MG63 (cell line): ENCODE measurements around the gene TRIO. TPM values are rescaled to one million over a fixed set of nuclear protein-coding genes. Genes with fewer than 3 reads are reported as not detected.

ENCODE experiments used
- DNase-seq: peaks from one replicate; pipeline ENCODE4 v3.0.0-alpha.2; 2020
- H3K27me3 ChIP-seq: fragments of 250-450 bp; sonication (Bioruptor Pico); 2 replicates; pipeline ENCODE4 v1.5.1; 2020; ENCODE audit warnings: mild to moderate bottlenecking, moderate library complexity
- H3K36me3 ChIP-seq: fragments of 250-450 bp; sonication (Bioruptor Pico); 2 replicates; pipeline ENCODE4 v1.5.1; 2020; ENCODE audit warnings: mild to moderate bottlenecking, moderate library complexity
- H3K4me3 ChIP-seq: fragments of 250-450 bp; sonication (Bioruptor Pico); 2 replicates; pipeline ENCODE4 v1.5.1; 2020; ENCODE audit warnings: mild to moderate bottlenecking, moderate library complexity
- H3K9me3 ChIP-seq: fragments of 250-450 bp; sonication (Bioruptor Pico); 2 replicates; pipeline ENCODE4 v1.5.1; 2020; ENCODE audit warnings: mild to moderate bottlenecking, moderate library complexity
- total RNA-seq: library from RNA; depleted of rRNA; stranded (reverse); fragments of >200 nt; shearing (Covaris generic); gene quantifications from 2 replicates; pipeline ENCODE4 v1.2.3, GENCODE V29; 2014; ENCODE audit warnings: low replicate concordance

TRIO gene
- total RNA-seq, 1 experiment from 2014 or later, result 123 TPM

DNA sequence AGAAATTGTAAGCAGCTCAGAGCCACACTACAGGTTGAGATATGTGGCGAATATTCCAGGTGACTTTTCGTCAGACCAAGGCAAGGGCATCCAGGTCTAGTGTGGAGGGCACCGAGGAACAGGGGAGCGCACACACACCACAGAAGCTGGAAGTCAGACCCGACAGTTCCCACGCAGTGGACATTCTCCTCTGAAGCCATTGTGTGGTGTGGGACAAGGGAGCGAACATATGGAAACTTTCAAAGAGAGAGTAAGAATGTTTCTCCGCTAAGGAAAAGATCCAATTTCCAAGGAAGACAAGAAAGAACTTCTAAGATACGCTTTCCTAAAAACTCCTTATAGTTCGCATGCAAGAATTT, 297.1 kb downstream of the TRIO start:
- DNase-seq, result no peak
- Histone ChIP-seq H3K36me3 (peaks cover 82% of the 10 kb centered on the region), H3K4me3 (peak overlapping the region; percentile 44), H3K9me3 (no peaks in the 10 kb centered on the region), H3K27me3 (no peaks in the 10 kb centered on the region)

DNA sequence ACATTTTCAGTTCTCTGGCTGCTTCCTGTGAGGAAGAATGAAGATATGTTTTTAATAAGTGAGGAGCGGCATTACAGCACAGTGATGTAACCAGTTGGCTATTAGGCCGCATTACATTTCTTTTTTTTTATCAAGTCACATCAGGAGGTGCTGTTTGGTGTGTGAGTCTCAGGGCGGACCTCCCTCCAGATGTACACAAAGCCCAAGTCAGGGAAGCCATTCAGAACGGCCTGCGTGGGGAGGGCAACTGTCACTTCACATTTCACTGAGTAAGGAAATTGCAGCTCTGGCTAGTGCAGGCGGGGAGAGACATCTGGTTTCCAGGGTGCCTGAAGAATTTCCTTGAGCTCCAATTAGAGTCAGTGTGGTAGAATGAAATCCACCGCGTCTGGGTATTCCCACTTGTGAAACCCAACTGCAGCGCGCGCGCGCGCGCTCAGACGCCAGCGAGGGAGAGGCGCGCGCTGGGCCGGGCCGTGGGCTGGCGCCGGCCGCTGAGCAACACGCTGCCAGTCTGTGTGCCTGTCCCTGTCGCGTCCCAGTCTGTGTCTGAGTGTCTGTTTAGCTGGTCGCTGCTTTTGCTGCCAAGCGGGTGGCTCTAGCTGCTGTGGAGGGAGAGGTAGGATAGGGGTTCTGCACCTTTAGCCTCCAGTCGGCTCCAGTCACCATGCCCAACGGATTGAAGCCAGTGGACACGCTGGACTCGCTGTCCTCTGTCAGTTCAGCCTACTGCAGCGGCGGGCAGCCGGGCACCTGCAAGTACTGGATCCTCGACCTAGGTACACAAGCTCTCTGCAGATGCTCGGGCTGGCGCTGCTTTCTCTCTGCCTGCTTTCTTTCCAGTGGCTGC, 297.7 kb downstream of the TRIO start:
- H3K36me3 ChIP-seq, result peaks cover 82% of the 10 kb centered on the region
- no peaks in the 10 kb centered on the region for H3K27me3 ChIP-seq
- H3K4me3 ChIP-seq, result peak overlapping the region; percentile 44
- DNase-seq, result peak; percentile 83
- no peaks in the 10 kb centered on the region for H3K9me3 ChIP-seq

DNA sequence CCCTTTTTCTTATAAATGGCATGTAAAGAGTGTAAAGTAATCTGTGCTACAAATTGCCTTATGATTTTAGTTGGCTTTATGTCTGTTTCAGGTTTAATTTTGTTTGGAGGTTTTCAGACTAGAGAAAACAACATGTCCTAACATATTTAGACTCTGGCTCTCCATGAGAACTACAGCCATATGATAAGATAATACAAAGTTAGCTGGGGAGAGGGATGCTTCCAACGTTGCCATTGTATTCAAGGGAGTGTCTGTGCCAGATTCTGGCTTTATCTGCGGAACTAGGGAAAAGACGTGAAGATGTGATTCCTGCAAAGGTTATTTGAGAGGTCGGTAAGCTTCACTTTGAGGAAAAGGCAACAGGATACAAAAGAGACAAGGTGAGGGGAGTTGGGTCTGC, 298.5 kb downstream of the TRIO start:
- H3K36me3 ChIP-seq, result peaks cover 80% of the 10 kb centered on the region
- H3K4me3 ChIP-seq, result peak overlapping the region; percentile 44
- H3K27me3 ChIP-seq, result no peaks in the 10 kb centered on the region
- no peak for DNase-seq
- no peaks in the 10 kb centered on the region for H3K9me3 ChIP-seq

DNA sequence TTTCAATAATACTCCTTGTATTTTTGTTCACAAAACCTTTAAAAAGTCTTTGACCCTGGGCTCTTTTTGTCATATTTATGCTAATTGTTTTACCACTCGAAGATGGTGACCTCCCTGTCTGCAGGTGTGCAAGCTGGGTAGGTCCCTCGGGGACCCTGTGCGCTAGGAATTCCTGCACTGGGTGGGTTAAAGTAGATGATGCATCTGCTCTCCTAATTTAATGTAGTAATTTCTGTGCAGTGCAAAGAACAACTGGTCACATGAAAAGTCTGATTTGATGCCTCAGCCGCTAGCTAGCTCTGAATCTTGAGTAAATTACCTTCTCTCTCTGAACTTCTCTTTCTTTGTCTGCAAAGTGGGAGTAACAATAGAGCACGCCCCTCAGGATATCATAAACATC, 299.4 kb downstream of the TRIO start:
- Histone ChIP-seq H3K4me3 (peak overlapping the region; percentile 44), H3K27me3 (no peaks in the 10 kb centered on the region), H3K9me3 (no peaks in the 10 kb centered on the region), H3K36me3 (peaks cover 77% of the 10 kb centered on the region)
- DNase-seq, result no peak

- peaks cover 75% of the 10 kb centered on the region for H3K36me3 ChIP-seq
- H3K27me3 ChIP-seq, result no peaks in the 10 kb centered on the region
- no peak for DNase-seq
- peak overlapping the region; percentile 18; the same call in 1 of the 2 replicates for H3K4me3 ChIP-seq
- H3K9me3 ChIP-seq, result no peaks in the 10 kb centered on the region
These were observed 300.5 kb downstream of the TRIO start for GRCh38 chr5:14443671-14444093.

DNA sequence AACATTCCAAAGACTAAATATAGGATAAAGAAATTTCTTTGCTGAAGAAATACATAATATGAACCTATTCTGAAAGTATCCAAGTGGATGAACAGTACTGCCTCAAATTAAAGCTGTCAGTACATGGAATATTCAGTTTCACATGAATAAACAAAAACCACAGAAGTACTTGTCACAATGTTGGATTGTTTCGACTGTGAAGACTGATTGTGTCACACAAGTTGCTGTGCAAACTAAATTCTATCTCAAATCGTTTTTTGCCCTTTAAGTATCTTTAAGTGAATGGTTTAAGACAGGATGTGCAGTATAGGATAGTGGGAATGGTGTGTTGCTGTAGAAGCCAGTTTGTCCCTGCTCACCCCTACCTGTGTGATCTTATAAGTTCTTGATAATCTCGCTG, 301.0 kb downstream of the TRIO start:
- DNase-seq, result no peak
- Histone ChIP-seq H3K9me3 (no peaks in the 10 kb centered on the region), H3K4me3 (no peak overlapping the region), H3K36me3 (peaks cover 78% of the 10 kb centered on the region), H3K27me3 (no peaks in the 10 kb centered on the region)

GRCh38 chr5:14445013-14445412, 301.9 kb downstream of the TRIO start:
- DNase-seq, result peak; percentile 69
- Histone ChIP-seq H3K36me3 (peaks cover 79% of the 10 kb centered on the region), H3K27me3 (no peaks in the 10 kb centered on the region), H3K9me3 (no peaks in the 10 kb centered on the region), H3K4me3 (no peak overlapping the region)

DNA sequence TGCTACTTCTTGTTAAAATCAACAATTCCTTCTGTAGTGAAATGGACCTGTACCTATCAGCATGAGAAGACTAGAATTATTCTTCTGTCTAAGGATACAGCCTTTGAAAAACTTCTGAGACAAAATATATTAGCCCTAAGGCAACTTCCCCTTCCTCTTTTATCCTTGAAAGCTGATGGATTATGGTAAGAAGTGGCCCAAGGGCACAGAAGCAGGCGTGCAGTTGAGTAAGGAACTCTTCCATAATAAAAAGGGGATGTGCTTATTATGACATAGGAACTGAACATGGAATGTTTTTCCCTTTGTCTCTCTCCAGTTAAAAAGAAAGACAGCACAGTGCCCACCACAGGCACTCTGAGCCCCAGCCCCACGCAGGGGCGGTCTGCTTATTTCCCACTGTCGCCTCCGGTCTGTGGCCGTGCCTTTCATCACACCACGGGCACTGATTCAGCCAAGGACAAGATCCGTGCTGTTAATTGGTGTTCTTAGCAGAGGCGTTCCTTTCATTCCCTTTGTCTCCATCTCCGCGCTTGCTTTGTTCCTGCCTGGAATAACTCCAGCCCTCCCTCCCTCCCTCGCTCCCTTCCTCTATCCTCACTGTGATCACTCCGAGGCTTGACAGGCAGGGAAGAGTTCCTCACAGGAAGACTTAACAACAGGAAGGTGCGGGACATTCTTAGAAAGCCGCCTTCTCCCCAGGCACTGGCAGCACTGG, 302.6 kb downstream of the TRIO start:
- no peaks in the 10 kb centered on the region for H3K9me3 ChIP-seq
- no peak for DNase-seq
- H3K27me3 ChIP-seq, result no peaks in the 10 kb centered on the region
- no peak overlapping the region for H3K4me3 ChIP-seq
- H3K36me3 ChIP-seq, result peaks cover 87% of the 10 kb centered on the region

DNA sequence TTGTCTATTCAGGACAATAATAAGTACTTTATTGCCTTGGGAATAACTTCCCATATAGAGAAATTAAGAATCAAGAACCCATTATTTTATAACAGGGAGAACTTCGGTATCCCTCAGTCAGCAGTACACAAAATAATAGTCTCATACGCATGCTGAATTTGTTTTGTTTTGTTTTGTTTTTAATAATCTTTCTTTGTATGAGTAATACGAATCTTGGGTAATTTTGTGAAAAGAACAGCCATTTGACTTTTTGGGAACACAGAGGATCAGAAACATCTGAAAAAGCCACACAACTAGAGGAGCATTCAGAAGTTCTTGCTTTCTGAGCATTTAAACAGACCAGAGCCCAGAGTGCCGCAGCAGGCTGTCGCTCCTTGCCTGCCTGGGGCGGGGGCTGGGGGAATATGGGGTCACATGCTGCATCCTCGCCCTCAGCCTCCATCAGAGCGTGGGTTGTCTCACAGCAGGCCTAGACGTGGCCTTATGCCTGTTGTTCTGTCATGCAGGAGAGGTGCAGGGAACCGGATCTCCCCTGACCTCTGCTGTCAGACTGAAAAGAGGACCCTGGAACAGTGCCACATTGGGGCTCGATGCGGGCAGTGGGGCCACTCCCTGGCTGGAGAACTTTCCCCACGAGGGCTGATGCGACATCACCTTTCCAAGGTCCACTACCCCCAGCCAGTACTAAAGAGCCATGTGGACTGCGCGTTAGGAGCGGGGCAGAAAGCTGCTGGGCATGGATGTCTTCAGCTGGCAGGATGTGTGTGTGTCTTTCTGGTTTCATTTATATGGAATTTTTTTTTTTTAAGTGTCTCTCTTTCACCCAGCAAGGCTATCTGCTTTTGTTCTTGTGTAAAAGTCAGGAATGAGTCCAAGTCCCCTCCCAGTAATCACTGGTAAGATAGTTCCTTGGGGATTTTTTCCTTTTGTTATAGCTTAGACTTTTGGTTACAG, 305.1 kb downstream of the TRIO start:
- Histone ChIP-seq H3K4me3 (no peak overlapping the region), H3K9me3 (no peaks in the 10 kb centered on the region), H3K36me3 (peaks cover 89% of the 10 kb centered on the region), H3K27me3 (no peaks in the 10 kb centered on the region)
- no peak for DNase-seq

DNA sequence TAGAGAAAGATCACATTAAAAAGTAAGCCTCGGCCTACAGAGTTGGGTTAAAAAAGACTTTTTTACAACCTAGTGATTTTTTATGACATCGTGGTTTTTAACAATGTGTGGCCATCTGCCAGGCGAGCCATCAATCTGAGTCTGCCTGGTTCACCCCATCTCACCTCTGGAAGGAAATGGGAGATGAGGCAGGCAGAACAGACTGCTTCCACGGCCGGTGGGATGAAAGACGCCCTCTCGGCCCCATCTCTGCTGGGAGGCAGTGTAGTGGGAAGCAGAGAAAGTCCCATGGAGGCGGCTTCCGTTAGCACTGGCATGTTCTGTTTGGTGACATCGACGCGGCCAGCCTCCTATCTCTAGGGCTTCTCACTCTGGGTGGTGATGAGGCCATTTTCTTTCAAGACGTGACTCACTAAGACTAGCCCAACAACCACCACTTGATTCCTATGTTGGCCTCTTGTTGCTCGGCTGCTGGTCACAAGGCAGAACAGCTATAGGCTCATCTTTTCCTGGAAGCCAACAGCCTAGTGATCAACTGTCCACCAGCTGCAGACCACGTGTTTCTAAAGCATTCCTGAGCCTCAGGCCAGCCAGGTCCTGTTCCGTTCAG, 306.0 kb downstream of the TRIO start:
- no peaks in the 10 kb centered on the region for H3K27me3 ChIP-seq
- peaks cover 89% of the 10 kb centered on the region for H3K36me3 ChIP-seq
- no peaks in the 10 kb centered on the region; the same call in 1 of the 2 replicates for H3K9me3 ChIP-seq
- no peak for DNase-seq
- H3K4me3 ChIP-seq, result no peak overlapping the region

- peaks cover 93% of the 10 kb centered on the region for H3K36me3 ChIP-seq
- no peaks in the 10 kb centered on the region; the same call in none of the 2 replicates for H3K9me3 ChIP-seq
- H3K4me3 ChIP-seq, result no peak overlapping the region
- no peak for DNase-seq
- no peaks in the 10 kb centered on the region for H3K27me3 ChIP-seq
These were observed 306.9 kb downstream of the TRIO start for GRCh38 chr5:14450018-14450524.

DNA sequence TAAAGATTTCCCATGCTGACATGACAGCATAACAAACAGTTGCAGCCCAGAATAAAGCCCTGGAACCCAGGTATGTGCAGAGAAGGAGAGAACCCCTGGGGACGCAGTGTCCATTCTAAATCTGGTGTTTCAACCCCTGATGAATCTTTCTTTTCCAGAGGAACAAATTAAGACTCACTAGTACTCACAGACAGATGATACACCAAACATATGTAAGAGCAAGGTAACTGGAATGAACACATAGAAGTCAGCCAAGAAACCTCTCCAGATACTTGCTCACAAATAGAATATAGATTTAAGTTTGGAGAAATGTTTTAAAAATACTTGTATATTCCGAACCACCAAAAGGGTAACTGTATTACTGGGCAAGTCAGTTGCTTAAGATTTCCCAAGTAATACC, 307.6 kb downstream of the TRIO start:
- H3K9me3 ChIP-seq, result no peaks in the 10 kb centered on the region; the same call in none of the 2 replicates
- H3K36me3 ChIP-seq, result peaks cover 93% of the 10 kb centered on the region
- no peak for DNase-seq
- no peaks in the 10 kb centered on the region for H3K27me3 ChIP-seq
- no peak overlapping the region for H3K4me3 ChIP-seq

- no peaks in the 10 kb centered on the region for H3K27me3 ChIP-seq
- H3K9me3 ChIP-seq, result no peaks in the 10 kb centered on the region; the same call in none of the 2 replicates
- DNase-seq, result no peak
- no peak overlapping the region for H3K4me3 ChIP-seq
- H3K36me3 ChIP-seq, result peaks cover 95% of the 10 kb centered on the region
These were observed 308.7 kb downstream of the TRIO start for GRCh38 chr5:14451871-14452270.

DNA sequence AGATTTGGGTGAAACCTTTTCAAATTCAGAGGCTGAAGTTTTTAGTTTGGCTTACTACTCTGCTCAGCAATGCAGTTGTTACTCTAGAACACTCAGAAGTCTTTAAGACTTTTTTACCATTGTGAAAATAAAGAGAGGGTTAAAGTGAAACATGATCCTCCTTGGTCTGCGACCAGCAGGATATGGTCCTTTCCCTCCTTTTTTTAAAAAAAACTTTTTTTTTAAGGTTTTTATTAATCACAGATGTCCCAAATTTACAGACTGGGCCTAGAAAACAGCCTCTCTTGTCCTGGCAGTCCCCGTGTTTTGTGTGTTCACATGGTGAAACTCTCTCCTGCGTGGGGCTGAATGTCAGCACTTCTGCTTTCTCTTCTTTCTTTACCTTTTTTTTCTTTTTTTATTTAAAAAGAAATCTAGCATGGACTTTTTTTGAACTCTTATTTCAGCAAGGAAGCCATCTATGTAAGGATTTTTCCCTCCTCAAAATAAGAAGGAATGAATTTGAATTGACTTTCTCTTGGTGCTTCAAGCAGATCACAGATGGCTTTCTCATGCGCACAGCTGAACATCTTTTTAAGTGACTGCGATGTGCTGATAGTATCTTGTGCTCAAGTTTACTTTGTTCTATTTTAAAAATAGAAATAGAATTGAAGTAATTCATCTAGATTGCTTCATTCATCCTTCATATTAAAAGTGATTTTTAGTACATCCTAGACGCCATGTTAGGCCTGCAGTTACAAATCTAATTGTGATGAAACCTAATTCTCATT, 309.7 kb downstream of the TRIO start:
- Histone ChIP-seq H3K27me3 (no peaks in the 10 kb centered on the region), H3K4me3 (no peak overlapping the region), H3K36me3 (peaks cover 94% of the 10 kb centered on the region), H3K9me3 (no peaks in the 10 kb centered on the region; the same call in none of the 2 replicates)
- DNase-seq, result no peak

GRCh38 chr5:14453481-14453880, 310.3 kb downstream of the TRIO start:
- Histone ChIP-seq H3K9me3 (no peaks in the 10 kb centered on the region; the same call in none of the 2 replicates), H3K27me3 (no peaks in the 10 kb centered on the region), H3K4me3 (no peak overlapping the region), H3K36me3 (peaks cover 95% of the 10 kb centered on the region)
- no peak for DNase-seq
